Measurements from ENCODE around the gene ADAMTS19.

ADAMTS19 gene

DNA sequence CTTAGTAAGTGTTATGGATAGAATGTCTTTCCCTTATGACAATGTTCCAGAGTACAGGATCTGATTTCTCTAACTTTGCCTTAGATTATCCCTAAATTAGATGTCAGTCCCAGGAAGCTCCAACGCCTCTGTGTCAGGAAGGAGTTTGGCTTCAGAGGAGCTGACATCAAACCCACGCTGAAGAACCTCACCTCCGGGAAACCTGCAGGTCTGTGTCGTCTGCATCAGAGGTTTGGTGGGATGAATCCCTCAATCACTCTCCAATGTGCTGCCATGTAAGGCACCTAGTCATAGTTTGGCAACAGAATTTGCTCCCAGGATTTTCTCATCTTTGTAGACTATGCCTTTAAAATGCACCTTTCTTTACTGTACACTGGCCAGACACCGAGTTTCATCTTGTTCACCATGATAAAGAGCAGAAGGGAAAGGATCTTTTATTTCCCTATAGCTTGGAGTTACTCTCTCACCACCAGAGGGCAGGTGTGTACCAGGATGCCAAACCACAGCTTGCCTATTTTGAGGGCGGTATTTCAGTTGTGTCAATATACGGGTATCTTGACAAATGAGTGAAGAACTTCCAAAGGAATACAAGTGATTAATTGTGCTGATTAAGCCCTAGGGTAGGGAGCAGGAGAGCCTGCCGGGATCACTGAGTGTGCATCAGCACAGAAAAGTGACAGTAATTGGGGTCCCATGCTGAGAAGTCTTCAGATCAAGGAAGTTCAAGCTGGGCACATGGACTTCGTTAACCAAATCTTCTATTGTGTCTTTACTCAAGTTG, 311.1 kb downstream of the ADAMTS19 start:
- peak; percentile 48 for DNase-seq

DNA sequence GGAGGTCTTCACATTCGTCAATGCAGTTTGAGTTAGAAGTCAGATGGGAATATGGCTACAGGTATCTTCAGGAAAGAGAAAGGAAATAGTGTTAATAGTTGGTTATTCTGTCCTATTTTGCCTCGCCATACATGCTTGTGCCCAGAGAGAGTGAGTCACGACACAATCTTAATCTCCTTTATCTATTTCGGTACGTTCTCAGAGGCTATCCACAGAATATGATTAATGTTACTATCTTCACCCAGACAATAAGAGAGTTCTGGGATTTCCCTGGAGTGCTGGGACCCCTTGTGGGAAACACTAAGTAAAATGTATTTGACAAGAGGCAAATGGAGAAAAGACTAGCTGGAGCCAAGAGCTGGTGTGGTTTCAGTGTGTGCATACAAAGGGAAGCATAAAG, 313.3 kb downstream of the ADAMTS19 start:
- no peak for DNase-seq

DNA sequence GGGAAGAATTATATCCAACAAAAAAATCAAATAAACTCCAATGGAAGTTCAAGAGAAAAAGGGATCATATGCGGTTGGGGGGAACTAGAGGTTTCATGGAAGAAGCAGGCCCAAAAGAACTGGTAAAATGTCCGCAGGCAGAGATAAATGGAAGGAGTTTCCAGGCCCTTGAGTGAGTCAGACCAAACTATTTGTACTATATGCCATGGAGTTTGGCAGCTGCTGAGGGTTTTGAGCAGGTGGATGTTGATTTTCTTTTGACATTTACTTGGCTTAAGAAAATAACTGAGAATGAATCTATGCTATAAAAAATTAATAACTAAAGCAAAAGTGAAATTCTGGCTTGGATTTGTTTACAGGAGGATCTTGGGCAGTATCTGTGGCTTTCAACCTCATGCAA, 321.5 kb downstream of the ADAMTS19 start:
- DNase-seq = no peak
